C4-2B (cell line): ENCODE data around the gene ADCY9.

ENCODE experiments used
- ZFX ChIP-seq: fragments of 450-650 bp; IDR thresholded peaks from 2 replicates; pipeline ENCODE4 v1.6.1; 2017
- TF ChIP-seq, protein P1 (sequence below): fragments of 450-650 bp; conservative IDR thresholded peaks from 2 replicates; pipeline ENCODE4 v1.5.1; 2017; ENCODE audit warnings: mild to moderate bottlenecking

- TF ChIP-seq, protein P1, sequence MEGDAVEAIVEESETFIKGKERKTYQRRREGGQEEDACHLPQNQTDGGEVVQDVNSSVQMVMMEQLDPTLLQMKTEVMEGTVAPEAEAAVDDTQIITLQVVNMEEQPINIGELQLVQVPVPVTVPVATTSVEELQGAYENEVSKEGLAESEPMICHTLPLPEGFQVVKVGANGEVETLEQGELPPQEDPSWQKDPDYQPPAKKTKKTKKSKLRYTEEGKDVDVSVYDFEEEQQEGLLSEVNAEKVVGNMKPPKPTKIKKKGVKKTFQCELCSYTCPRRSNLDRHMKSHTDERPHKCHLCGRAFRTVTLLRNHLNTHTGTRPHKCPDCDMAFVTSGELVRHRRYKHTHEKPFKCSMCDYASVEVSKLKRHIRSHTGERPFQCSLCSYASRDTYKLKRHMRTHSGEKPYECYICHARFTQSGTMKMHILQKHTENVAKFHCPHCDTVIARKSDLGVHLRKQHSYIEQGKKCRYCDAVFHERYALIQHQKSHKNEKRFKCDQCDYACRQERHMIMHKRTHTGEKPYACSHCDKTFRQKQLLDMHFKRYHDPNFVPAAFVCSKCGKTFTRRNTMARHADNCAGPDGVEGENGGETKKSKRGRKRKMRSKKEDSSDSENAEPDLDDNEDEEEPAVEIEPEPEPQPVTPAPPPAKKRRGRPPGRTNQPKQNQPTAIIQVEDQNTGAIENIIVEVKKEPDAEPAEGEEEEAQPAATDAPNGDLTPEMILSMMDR, result no peak
- no peak for TF ChIP-seq ZFX
These were observed 177.8 kb downstream of the ADCY9 start for GRCh38 chr16:3938471-3938842.
